ENCODE measurements around the gene TTLL8.

Gene TTLL8

DNA sequence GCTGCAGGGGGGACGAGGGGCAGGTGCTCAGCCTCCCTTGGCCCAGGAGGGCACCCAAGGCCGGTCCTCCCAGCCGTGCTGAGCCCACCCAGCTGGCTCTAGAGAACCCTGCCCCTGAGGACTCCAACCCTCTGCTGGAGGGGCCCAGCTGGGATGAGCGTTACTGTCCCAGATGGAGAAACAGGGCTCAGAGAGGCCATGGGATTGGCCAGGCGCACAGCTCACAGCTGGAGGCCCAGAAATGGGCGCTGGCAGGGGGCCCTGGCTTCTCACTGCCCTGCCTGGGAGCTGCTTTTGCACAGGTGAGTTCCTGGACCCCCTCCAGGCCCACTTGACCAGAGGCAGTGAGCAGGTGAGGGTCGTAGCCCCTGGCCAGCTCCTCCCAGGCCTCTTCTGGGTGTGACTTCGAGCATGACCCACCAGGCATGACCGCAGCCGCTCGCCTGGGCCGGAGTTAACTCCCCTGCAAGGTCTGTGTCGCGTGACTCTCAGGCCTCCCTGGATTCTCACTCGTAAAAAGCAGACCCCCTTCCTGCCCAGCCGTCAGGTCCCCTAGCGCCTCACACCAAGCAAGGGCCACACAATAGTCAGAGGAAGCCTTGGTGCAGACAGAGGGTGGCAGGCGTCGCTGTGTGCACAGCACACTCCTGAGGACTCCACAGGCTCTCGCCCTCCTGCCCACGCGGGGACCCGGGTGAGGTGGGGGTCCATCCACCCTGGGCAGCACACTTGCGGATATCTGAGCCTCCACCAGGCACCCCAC lies 25.8 kb downstream of the TTLL8 start:
- DNase-seq (ENCODE audit: low spot score) = no peak
- TF ChIP-seq, protein P1, sequence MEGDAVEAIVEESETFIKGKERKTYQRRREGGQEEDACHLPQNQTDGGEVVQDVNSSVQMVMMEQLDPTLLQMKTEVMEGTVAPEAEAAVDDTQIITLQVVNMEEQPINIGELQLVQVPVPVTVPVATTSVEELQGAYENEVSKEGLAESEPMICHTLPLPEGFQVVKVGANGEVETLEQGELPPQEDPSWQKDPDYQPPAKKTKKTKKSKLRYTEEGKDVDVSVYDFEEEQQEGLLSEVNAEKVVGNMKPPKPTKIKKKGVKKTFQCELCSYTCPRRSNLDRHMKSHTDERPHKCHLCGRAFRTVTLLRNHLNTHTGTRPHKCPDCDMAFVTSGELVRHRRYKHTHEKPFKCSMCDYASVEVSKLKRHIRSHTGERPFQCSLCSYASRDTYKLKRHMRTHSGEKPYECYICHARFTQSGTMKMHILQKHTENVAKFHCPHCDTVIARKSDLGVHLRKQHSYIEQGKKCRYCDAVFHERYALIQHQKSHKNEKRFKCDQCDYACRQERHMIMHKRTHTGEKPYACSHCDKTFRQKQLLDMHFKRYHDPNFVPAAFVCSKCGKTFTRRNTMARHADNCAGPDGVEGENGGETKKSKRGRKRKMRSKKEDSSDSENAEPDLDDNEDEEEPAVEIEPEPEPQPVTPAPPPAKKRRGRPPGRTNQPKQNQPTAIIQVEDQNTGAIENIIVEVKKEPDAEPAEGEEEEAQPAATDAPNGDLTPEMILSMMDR (IDR thresholded peaks at IDR 0.05; ENCODE audit: extremely low read depth, missing control alignments) = no peak

DNA sequence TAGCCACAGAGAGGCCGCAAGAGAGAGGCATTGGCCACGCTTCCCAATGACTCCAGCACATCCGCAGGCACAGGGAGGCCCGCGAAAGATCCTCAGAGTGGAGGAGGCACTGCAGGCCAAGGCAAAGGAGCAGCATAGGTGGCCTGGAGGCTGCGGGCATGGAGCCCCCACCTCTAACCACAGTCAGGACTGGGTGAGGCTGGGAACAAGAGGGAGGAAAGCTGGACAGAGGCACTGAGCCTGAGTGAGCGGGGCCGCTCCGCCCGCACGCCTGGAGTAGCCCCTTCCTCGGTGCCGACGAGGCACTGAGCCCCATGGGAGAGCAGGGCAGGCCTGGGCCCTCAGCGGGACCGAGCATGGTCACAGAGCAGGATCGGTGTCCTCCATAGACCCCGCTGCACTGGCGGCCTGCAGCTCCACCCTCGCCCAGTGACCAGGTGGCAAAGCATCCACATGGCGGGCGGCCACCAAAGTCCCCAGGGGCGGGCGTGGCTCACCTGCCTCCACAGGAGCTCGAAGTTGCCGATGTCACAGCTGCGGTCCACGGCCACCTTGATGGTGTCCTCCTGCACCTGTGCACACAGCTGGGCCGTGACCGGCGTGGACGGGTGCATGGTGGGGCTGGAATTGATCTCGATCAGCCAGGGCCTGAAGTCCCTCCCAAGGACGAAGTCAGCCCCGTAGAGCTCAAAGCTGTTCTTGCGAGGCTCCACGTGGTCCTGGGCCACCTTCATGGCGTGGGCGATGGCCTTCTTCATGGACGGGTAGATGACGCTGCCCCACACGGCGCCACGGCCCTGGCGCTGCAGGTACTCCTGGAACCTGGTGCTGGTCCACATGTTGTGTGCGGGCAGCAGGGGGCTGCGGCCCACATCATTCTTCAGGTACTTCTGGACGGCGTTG lies 26.7 kb downstream of the TTLL8 start:
- TF ChIP-seq, protein P1 (IDR thresholded peaks at IDR 0.05; ENCODE audit: extremely low read depth, missing control alignments) = no peak
- DNase-seq (ENCODE audit: low spot score) = no peak

DNA sequence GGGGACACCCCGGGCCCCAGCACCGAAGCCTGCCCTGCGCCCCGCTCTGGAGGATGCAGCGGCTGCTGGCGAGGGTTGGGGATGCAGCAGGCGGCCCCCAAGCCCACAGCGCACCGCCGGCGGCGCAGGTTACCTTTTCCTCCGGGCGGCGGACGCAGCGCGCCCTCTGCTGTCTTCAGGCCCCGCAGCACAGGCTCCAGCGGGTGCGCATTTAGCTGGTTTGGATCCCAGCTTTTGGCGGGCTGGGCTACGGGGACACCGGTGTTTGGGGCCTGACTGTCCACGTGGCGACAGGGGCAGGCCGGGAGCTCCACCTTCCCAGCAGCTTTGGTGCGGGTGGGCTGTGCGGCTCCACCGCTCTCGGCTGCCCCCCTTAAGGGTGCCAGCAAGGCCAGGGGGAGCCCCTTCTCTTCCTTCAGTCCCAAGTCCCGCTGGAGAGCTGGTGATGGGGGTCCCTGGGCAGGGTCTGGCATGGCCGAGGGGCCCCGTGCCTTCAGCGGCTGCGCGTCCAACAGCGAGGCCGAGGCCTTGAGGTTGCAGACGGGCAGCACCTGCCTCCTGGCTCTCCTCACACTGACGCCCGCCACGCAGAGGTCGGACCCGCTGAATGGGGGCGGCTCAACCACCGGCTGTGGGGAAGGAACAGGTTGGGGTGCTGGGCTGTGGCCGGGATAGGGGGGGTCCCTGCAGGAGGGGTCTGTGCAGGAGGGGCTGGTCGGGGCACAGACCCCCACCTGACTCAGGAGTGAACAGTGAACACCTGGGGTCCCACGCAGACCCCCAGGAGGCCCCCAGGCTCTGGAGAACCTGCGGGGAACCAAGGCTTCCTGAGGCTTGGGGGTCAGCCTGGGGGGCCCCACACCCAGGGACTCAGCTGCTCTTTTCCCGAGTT lies 27.6 kb downstream of the TTLL8 start:
- DNase-seq (ENCODE audit: low spot score) = peak; percentile 96
- TF ChIP-seq, protein P1 (IDR thresholded peaks at IDR 0.05; ENCODE audit: extremely low read depth, missing control alignments) = peak; percentile 90

DNA sequence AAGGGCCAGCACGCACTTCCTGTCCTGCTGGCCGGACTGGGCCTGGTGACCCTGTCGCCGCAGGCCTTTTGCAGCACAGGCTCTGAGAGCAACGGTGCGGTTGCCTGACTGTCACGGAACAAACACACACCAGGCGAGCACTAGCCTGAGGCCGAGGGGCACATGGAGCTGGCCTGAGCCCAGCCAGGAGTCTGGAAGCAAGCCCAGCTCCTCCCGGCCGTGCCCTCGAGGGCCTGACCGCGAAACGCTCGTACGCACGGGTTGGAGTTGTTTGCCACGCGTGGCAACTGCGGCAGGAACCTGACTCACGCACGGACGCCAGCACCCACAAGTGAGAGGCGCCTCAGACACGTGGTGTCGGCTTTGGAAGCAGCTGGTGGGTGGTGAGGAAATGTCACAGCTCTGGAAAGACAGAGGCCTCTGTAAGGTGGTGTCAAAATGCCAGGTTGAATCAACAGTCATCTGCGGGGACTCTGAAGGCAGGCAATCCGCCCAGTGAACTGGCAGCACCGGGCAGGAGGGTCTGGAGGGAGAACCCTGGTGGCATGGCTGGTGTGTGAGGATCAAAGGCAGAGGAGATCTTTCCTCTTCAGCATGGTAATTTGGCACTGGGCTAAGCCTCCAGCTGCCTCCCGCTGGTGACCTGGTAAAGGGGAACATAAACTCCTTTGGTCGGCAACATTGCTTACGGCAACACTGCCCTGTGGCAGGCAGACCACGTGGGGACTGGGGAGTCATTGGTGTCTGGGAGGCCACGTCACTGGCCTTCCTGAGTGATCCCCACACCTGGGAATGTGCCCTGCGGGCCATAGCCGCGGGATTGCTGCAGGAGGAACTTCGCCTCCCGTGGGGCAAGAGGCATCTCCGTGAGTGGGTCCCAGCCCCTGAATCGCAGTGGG lies 30.2 kb downstream of the TTLL8 start:
- TF ChIP-seq, protein P1 (IDR thresholded peaks at IDR 0.05; ENCODE audit: extremely low read depth, missing control alignments) = no peak
- no peak for DNase-seq (ENCODE audit: low spot score)

DNA sequence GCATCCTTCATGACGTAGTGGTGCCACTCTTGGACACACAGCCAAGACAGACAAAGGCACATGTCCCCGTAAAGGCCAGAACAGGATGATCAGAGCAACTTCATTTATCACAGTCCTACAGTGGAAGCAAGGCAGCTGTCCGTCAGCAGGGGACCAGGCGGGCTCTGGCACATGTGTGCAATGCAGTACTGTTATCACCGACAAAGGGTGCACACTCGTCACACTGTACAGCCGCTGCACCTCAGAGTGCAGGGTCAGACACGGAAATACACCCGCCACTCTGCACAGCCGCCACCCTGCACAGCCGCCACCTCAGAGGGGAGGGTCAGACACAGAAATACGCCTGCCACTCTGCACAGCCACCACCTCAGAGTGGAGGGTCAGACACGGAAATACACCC lies 32.1 kb downstream of the TTLL8 start:
- TF ChIP-seq, protein P1 (IDR thresholded peaks at IDR 0.05; ENCODE audit: extremely low read depth, missing control alignments) = no peak

DNA sequence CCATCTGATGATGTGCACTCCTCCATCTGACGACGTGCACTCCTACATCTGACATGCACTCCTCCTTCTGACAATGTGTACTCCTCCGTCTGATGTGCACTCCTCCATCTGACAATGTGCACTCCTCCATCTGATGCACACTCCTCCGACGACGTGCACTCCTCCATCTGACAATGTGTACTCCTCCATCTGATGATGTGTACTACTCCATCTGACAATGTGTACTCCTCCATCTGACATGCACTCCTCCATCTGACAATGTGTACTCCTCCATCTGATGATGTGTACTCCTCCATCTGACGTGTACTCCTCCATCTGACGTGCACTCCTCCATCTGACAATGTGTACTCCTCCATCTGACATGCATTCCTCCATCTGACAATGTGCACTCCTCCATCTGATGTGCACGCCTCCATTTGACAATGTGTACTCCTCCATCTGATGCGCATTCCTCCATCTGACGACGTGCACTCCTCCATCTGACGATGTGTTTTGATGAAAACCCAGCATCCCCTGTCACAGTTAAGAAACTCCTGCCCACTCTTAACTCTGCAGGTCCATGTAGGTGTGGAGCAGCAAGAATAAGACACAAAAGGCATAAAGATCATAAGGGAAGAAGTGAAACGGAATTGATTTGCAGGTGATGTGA lies 35.8 kb downstream of the TTLL8 start:
- TF ChIP-seq, protein P1 (IDR thresholded peaks at IDR 0.05; ENCODE audit: extremely low read depth, missing control alignments) = no peak
- DNase-seq (ENCODE audit: low spot score) = no peak

More for the DNA sequence above, 32.1 kb downstream of the TTLL8 start:
- DNase-seq (ENCODE audit: low spot score) = no peak
